Measurements from ENCODE around the gene IP6K3.

IP6K3 gene, protein sequence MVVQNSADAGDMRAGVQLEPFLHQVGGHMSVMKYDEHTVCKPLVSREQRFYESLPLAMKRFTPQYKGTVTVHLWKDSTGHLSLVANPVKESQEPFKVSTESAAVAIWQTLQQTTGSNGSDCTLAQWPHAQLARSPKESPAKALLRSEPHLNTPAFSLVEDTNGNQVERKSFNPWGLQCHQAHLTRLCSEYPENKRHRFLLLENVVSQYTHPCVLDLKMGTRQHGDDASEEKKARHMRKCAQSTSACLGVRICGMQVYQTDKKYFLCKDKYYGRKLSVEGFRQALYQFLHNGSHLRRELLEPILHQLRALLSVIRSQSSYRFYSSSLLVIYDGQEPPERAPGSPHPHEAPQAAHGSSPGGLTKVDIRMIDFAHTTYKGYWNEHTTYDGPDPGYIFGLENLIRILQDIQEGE

GRCh38 chr6:33746651-33747100 is at the start of gene IP6K3:
Gene IP6K3 (minus strand): TSS chr6:33746905. CDS start chr6:33735476, 11,429 bp downstream.
- H3K27ac ChIP-seq, result peak within 1 kb of the TSS; percentile 54 to 67
- no peaks in the 10 kb centered on the region for H3K9me3 ChIP-seq
- TF ChIP-seq, protein P1, sequence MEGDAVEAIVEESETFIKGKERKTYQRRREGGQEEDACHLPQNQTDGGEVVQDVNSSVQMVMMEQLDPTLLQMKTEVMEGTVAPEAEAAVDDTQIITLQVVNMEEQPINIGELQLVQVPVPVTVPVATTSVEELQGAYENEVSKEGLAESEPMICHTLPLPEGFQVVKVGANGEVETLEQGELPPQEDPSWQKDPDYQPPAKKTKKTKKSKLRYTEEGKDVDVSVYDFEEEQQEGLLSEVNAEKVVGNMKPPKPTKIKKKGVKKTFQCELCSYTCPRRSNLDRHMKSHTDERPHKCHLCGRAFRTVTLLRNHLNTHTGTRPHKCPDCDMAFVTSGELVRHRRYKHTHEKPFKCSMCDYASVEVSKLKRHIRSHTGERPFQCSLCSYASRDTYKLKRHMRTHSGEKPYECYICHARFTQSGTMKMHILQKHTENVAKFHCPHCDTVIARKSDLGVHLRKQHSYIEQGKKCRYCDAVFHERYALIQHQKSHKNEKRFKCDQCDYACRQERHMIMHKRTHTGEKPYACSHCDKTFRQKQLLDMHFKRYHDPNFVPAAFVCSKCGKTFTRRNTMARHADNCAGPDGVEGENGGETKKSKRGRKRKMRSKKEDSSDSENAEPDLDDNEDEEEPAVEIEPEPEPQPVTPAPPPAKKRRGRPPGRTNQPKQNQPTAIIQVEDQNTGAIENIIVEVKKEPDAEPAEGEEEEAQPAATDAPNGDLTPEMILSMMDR (IDR thresholded peaks at IDR 0.05), result no peak
- no peak for DNase-seq
- peak within 1 kb of the TSS; percentile 37 to 52 for H3K4me3 ChIP-seq
- intact Hi-C loops (cut with DNase I; ENCODE audit: low total_unique reads), result no loop called here
- peaks cover 0 to 21% (median 10%) of the 10 kb centered on the region in 4 donors for H3K4me1 ChIP-seq
- no peaks in the 10 kb centered on the region for H3K36me3 ChIP-seq
- H3K27me3 ChIP-seq, result peaks cover 0 to 23% of the 10 kb centered on the region in 2 donors

GRCh38 chr6:33794910-33795623 is 48.4 kb upstream of the IP6K3 start:
- DNase-seq, result no peak
- Histone ChIP-seq H3K4me1 (peaks cover 0 to 6% (median 0%) of the 10 kb centered on the region in 4 donors), H3K9me3 (no peaks in the 10 kb centered on the region), H3K4me3 (no peak overlapping the region), H3K36me3 (no peaks in the 10 kb centered on the region), H3K27me3 (peaks cover 0 to 41% of the 10 kb centered on the region in 2 donors), H3K27ac (no peak overlapping the region)
- TF ChIP-seq, protein P1 (IDR thresholded peaks at IDR 0.05), result no peak
- intact Hi-C loops (cut with DNase I; ENCODE audit: low total_unique reads), result no loop called here

DNA sequence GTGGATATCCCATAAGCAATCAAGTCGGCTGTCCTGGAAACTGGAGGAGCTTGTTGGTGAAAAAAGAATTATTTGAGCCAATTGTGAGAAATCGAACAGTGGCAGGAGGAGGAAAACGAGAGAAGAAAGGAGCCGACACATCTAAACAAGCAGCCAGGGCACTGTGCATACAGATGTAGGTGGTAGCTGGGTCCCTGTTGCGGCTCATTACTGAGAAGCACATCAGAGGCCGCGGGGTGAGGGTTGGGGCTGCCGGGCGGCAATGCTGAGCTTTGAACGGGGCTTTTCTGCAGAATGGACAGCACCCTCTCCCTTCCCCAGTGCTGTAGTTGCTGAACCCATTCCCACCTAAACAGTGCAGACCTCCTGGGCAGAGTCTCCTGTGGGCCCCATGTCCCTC is 46.3 kb upstream of the IP6K3 start:
- intact Hi-C loops (cut with DNase I; ENCODE audit: low total_unique reads), result no loop called here
- Histone ChIP-seq H3K4me3 (no peak overlapping the region), H3K9me3 (no peaks in the 10 kb centered on the region), H3K27me3 (peaks cover 0 to 41% of the 10 kb centered on the region in 2 donors), H3K36me3 (peaks cover 0 to 6% (median 0%) of the 10 kb centered on the region in 3 donors), H3K27ac (no peak overlapping the region), H3K4me1 (peaks cover 0 to 6% (median under 1%) of the 10 kb centered on the region in 4 donors)
- DNase-seq, result no peak
- TF ChIP-seq, protein P1 (IDR thresholded peaks at IDR 0.05), result no peak

DNA sequence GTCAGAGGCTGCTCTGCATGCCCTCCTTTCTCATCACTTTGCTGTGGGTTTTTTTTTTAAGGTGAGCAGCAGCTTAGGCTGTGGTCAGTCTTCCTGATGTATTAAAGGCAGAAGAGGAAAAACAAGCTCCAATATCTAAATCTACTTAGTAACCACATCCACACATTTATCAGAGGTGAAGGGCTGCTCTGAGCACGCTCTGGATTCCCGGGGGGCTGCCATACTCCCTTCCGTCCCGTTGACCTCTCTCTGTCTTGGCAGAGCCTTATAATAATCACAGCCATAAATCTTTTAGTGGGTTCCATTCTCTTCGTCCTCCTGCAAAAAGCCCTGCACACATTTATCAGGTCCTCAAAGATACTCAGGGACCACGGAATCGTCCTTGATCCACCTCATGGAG is 44.9 kb upstream of the IP6K3 start:
- Histone ChIP-seq H3K9me3 (no peaks in the 10 kb centered on the region), H3K4me1 (peaks cover 0 to 19% (median 14%) of the 10 kb centered on the region in 4 donors), H3K27ac (no peak overlapping the region), H3K36me3 (peaks cover 0 to 6% (median 0%) of the 10 kb centered on the region in 3 donors), H3K4me3 (no peak overlapping the region), H3K27me3 (peaks cover 0 to 33% of the 10 kb centered on the region in 2 donors)
- intact Hi-C loops (cut with DNase I; ENCODE audit: low total_unique reads), result no loop called here
- TF ChIP-seq, protein P1 (IDR thresholded peaks at IDR 0.05), result no peak
- no peak for DNase-seq

DNA sequence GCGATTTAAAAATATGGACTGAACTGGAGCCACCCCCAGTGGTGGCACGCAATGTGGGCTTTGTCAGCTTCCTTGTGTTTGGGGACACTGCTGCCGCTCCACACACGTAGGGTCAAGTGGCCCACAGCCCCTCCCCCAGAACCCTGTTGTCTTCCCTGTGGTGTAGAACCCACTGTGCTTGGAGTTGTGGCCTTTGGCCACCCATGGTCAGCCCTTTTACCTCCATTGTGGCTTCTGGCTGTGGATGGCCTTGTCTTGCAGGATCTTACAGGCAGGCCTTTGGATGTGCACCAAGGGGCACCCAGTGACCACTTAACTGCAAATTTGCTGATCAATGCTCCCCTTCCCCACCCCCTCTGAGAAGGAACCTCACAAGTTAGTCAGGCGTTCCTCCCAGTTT is 44.2 kb upstream of the IP6K3 start:
- no peak for DNase-seq
- H3K36me3 ChIP-seq, result peaks cover 0 to 10% (median 0%) of the 10 kb centered on the region in 3 donors
- H3K27ac ChIP-seq, result no peak overlapping the region
- peaks cover 0 to 26% (median 21%) of the 10 kb centered on the region in 4 donors for H3K4me1 ChIP-seq
- H3K9me3 ChIP-seq, result no peaks in the 10 kb centered on the region
- TF ChIP-seq, protein P1 (IDR thresholded peaks at IDR 0.05), result no peak
- peaks cover 0 to 27% of the 10 kb centered on the region in 2 donors for H3K27me3 ChIP-seq
- intact Hi-C loops (cut with DNase I; ENCODE audit: low total_unique reads), result no loop called here
- H3K4me3 ChIP-seq, result no peak overlapping the region

All from tibial artery (tissue), 4 donors.